ENCODE results near the gene FAM120AOS.

Gene FAM120AOS

GRCh38 chr9:93453047-93453914 is at the start of gene FAM120AOS:
Gene FAM120AOS (minus strand): TSS chr9:93453581. CDS start chr9:93452709, 872 bp downstream.
- peak; percentile 99 for DNase-seq (ENCODE audit: low spot score)

GRCh38 chr9:93501406-93501805 is 48.0 kb upstream of the FAM120AOS start:
- no peak for DNase-seq (ENCODE audit: low spot score)

DNA sequence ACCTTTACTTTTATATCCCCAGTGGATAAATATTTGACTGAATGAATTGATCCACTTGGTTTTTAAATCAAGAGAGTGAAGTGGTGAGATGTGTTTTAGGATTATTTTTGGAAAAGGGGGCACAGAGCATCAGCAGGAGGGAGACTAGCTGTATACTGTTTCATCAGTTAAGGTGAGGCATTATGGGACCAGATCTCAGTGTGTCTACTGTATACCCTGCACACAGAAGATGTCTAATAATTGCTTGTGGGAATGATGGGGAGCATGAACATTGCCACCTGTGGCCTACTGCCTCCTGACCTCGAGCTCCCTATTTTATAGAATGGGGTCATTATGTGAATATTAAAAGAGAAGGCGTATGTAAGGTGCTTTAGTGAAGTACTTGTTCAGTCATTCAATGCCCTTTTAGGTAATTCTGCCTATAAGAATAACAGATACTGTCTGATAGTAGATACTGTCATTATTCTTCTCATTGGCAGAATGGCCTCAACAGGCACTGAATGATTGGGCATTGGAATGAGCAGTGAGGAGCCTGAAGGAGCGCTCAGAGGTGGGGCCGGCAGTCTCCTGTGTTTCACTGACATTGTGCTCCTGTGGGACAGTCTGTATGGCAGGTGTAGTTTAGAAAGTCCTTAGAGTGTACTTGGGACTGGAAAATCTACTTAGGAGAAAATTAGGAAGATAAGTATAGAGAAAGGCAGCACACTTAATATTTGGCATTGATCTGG is 47.4 kb upstream of the FAM120AOS start:
- DNase-seq (ENCODE audit: low spot score), result no peak

- no peak for DNase-seq (ENCODE audit: low spot score)
These were observed 42.9 kb upstream of the FAM120AOS start for GRCh38 chr9:93496285-93496684.

- DNase-seq (ENCODE audit: low spot score), result no peak
These were observed 40.6 kb upstream of the FAM120AOS start for GRCh38 chr9:93493949-93494348.

- no peak for DNase-seq (ENCODE audit: low spot score)
These were observed 38.9 kb upstream of the FAM120AOS start for GRCh38 chr9:93492327-93492726.

DNA sequence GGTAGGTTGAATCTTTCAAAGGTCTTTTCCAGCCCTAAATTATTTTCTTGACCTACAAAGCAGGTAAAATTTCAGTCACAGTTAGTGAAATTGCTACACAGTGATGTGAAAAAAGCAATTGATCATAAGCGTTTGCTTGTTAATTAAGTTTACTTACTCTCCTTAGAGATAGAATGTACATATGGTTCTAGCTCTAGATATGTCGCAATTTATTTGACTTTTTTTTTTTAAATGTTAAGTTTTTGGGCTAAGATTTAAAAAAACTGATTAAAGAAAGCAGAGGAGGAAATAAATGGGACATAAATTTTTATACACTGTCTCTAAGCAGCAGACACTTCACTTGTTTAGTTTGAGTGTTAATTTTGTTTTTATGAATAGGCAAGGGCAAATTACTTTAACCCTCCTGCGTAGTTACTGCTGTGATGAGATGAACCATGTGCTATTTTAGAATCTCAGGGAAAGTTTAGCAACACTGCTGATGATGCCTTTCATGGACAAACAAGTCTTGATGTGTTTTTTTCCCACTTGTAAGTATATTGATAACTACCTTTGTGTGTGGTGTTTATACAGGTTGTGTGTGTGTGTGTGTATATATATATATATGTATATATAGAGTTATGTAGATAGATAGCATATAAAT is 38.3 kb upstream of the FAM120AOS start:
- DNase-seq (ENCODE audit: low spot score), result no peak

DNA sequence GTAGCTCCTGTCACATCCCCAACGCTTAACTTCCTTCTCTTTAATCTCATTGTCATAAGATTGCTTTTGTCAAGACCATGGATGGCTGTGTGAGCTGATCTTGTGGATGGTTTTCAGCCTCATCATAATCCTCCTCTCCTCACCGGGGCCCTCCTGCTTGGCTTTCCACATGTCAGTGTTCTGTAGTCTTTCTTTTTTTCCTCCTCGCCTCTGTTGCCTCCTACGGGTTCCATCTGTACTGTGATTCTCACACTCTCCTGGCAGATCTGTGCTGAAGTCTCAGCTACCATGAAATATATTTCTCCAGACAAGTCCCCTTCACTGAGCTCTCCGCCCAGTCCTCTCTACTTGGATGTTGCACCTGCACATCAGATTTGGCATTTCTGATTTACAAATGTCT is 34.9 kb upstream of the FAM120AOS start:
- DNase-seq (ENCODE audit: low spot score), result no peak

GRCh38 chr9:93486268-93486667 is 32.9 kb upstream of the FAM120AOS start:
- DNase-seq (ENCODE audit: low spot score), result no peak

DNA sequence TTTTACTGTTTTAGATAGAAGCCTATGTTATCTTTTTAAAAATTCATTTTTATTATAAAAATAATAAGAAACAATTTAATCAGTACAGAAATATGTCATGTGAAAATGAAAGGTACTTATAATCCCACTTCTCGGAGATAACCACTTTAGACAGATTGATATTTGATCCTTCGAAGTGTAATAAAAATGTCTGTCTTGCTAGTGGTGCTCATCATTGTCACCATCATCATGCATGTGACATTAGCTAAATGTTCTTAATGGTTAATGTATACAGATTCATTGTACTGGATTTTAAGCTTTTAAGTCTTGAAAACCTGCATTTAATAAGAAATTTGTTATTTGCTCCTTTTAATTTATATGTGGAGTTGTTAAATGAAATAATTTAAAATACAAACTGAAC is 30.1 kb upstream of the FAM120AOS start:
- no peak for DNase-seq (ENCODE audit: low spot score)

DNA sequence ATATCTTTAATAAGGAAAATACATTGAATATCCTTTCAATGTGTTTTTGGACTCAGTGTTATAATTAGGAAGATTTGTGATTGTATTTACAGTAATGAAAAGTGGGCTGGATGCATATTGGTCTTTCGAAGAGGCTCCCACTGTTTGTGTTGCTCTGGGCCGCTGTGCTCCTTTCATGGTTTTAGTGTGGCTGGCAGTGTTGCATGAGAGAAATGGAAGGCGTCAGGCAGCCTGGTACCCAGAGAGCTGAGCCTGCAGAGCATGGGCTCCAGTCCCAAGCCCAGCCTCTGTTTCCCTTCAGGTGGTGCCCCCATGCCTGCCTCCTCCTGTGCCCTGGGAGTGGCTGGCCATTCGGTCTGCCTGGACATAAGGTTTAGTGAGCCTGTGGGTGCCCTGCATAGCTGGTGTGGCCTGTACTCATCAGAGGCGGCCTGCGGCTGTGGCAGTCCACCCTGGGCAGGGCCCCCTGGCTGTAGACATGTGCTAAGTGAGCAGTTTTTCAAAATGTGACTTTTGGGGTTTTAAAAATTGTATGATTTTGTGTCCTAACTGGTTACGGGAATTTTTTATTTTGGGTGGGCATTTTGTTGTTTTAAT is 27.4 kb upstream of the FAM120AOS start:
- DNase-seq (ENCODE audit: low spot score), result no peak

DNA sequence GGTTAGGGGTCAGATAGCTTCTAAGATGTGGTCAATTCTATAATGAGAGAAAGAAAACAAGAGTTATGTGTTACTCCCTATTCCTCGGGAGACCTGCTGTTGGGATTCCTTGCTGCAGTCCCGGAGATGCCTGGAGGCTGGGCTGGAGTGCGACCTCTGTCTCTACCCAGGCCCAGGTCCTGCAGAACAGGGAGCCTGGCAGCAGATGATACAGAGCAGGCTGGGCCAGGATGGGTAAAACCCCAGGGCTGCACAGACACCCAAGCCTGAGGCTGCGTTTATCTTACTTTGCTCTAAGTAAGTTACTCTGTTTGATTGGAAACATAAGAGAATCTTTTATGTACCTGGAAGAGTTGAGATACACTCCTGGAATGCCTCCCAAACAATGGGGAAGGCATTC is 26.9 kb upstream of the FAM120AOS start:
- no peak for DNase-seq (ENCODE audit: low spot score)

DNA sequence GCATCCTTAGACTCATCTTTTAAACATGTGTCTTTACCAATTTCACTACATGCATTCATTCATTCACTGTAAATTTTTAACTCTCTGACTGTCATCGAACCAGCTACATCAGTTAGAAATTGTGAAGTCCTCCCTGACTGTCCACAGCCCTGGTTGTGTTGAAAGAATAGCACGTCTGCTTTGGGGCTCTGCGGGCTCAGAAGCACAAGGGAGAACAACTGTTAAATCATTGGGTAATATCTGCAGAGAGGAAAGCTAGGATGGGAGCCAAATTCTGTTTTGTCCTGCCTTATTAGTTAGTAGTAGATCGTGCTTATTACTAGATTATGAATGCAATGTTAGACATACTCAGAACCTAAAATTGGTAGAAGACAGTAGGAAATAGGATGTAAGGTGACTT is 26.3 kb upstream of the FAM120AOS start:
- no peak for DNase-seq (ENCODE audit: low spot score)

GRCh38 chr9:93477397-93477796 is 24.0 kb upstream of the FAM120AOS start:
- DNase-seq (ENCODE audit: low spot score), result no peak

DNA sequence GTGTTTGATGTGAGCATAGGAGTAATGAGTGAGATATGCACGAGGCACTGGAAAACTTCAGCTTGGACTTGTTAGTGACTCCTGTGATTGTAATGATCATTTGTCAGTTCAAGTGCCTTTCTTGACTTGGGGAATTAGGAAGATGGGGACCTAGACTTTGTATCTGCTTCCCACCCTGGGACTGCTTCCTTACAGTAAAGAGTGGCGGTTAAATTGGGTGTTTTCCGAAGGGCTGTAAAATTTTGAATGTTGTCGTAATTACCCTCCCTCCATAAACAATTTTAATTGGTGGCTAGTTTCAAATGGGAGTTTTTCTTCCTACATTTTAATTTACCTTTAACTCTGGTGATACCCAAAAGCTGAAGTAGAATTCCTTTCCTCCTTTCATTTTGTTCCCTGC is 23.5 kb upstream of the FAM120AOS start:
- DNase-seq (ENCODE audit: low spot score), result no peak

- DNase-seq (ENCODE audit: low spot score), result no peak
These were observed 22.5 kb upstream of the FAM120AOS start for GRCh38 chr9:93475856-93476255.

DNA sequence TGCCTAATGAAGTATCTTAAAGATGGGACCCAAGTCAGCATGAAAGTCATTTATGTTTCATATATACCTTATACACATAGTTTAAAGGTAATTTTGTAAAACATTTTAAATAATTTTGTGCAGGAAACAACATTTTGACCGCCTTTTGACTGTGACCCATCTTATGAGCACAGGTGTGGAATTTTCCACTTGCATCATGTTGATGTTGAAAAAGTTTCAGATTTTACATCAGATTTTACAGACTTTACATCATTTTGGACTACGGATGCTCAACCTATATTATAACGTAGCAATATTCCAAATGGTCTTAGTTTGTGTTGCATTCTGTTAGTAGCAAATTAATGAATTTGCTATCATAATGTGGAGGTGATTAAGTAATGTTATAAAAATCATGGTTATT is 21.7 kb upstream of the FAM120AOS start:
- DNase-seq (ENCODE audit: low spot score), result no peak

DNA sequence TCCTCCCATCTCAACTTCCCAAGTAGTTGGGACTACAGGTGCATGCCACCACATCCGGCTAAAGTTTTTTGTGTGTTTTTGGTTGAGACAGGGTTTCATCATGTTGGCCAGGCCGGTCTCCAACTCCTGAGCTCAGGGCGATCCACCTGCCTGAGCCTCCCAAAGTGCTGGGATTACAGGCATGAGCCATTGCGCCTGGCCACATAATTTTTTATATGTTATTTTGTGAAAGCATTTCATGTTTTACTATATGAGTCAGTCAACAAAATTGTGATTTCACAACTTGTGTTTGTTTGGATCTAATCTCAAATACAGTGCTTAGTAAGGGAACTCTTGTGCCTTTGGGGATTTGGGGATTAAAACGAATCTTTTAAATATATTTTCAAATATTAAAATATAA is 20.0 kb upstream of the FAM120AOS start:
- no peak for DNase-seq (ENCODE audit: low spot score)

GRCh38 chr9:93471124-93471523 is 17.7 kb upstream of the FAM120AOS start:
- no peak for DNase-seq (ENCODE audit: low spot score)

DNA sequence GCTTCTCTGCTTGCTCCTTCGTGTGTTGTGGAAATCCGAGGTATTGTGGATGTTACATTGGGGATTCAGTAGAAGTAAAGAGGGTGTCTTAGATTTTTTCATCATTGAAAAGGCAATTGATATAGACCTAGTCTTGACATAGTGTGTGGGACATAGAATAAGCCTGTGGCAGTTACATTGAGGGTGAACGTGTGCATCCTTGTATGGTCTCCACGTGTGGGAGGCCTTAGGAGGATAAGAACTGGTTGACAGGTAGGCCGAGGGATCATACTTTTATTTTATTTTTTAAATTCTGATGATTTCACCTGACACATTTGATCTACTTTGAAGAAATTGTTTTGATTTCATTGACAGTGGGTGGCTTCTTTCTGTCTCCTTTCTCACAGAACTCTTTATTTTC is 17.0 kb upstream of the FAM120AOS start:
- no peak for DNase-seq (ENCODE audit: low spot score)

DNA sequence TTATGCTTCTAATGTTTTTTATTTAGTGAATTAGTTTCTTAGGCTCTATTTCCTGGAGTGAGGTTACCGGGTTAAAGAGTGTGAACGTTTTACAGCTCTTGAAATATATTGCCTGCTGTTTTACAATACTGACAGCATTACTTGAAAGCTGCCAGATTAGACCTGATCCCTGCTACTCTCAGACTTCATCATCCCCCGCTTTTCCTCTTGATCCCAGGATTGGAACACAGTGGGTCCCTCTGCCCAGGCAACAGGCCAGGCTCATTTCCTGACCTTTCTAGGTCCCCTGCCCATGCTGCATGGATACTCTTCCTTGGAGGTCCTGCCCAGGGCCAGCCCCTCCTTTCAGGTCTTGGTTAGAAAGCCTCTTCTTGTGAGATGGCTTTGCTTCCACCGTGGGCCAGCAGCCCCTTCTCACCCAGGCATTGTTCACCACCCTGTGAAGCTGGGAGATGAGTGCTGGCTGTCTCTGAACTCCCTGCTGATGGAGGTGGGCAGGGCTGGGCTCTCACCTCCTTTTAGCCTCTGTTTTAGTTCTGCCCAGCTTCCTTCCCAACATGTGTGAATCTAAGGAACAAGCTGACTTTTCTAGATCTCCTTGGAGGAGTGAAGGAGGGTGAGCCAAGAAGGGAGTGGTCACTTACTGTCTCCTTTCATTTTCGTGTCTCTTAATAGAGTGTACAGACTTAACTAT is 15.5 kb upstream of the FAM120AOS start:
- DNase-seq (ENCODE audit: low spot score), result no peak

DNA sequence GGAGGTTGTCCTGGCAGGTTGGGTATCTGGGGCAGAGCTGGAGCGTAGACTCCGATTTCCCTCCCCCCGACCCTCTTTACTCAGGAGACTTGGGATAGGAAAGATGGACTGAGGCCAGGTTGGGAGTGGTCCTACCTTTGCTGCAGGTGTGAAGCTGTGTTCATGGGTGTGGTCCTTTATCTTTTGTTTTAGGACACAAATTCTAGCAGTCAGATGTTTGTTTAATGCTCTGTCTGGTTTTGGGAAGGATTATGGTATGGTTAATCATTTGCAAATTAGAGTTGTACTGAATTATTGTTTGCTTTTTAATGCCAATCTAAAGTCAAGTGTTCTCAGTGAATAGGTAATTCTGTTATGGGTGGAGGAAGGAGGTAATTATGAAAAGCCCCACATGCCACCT is 14.1 kb upstream of the FAM120AOS start:
- DNase-seq (ENCODE audit: low spot score), result no peak

Measured in RKO (cell line).